K562 (cell line): ENCODE data around the gene THAP11. TPM values are rescaled to one million over a fixed set of nuclear protein-coding genes. Genes with fewer than 3 reads are reported as not detected.
A peak's percentile ranks its signal among the peaks of the same experiment; 100 is the strongest.

ENCODE experiments used
- BMI1 ChIP-seq: fragments of 150-350 bp; IDR thresholded peaks from 2 replicates; pipeline ENCODE4 v1.6.1; 2014; ENCODE audit warnings: low read length
- CEBPZ ChIP-seq: fragments of 150-350 bp; IDR thresholded peaks from 2 replicates; pipeline ENCODE4 v1.6.1; 2014; ENCODE audit warnings: low read depth, mild to moderate bottlenecking, low read length, borderline replicate concordance
- E2F1 ChIP-seq: sonication (generic); formaldehyde crosslinking; IDR thresholded peaks from 2 replicates; pipeline ENCODE4 v1.8.1; 2023; ENCODE audit warnings: mild to moderate bottlenecking, missing genetic modification reagents, moderate library complexity
- EZH2 ChIP-seq: IDR thresholded peaks from 2 replicates; pipeline ENCODE4 v1.6.1; 2012; ENCODE audit warnings: low read depth, mild to moderate bottlenecking, inconsistent platforms, low read length, borderline replicate concordance
- FOXJ3 ChIP-seq: sonication (generic); formaldehyde crosslinking; IDR thresholded peaks from 2 replicates; pipeline ENCODE4 v1.4.0; 2020; ENCODE audit warnings: mild to moderate bottlenecking, missing genetic modification reagents
- FOXP1 ChIP-seq: sonication (generic); formaldehyde crosslinking; IDR thresholded peaks from 2 replicates; pipeline ENCODE4 v1.8.0; 2022; ENCODE audit warnings: mild to moderate bottlenecking, missing genetic modification reagents
- IRF2 ChIP-seq: sonication (generic); formaldehyde crosslinking; IDR thresholded peaks from 2 replicates; pipeline ENCODE4 v1.8.1; 2022; ENCODE audit warnings: mild to moderate bottlenecking, missing genetic modification reagents
- KAT7 ChIP-seq: sonication (generic); formaldehyde crosslinking; IDR thresholded peaks from 2 replicates; pipeline ENCODE4 v1.8.0; 2022; ENCODE audit warnings: missing genetic modification reagents, mild to moderate bottlenecking, borderline replicate concordance
- KDM5B ChIP-seq: fragments of 200-600 bp; sonication (generic); IDR thresholded peaks from 2 replicates; pipeline ENCODE4 v1.6.1; 2012; ENCODE audit warnings: low read depth, mild to moderate bottlenecking, moderate library complexity, low read length, control low read depth, inconsistent platforms; ENCODE audit not compliant: insufficient replicate concordance
- MEIS2 ChIP-seq: fragments of 450-650 bp; IDR thresholded peaks from 2 replicates; pipeline ENCODE4 v1.6.1; 2014; ENCODE audit warnings: mild to moderate bottlenecking; ENCODE audit not compliant: partially characterized antibody
- NFIC ChIP-seq: fragments of 450-650 bp; IDR thresholded peaks from 2 replicates; pipeline ENCODE4 v1.6.1; 2017; ENCODE audit warnings: mild to moderate bottlenecking, inconsistent platforms
- RBM34 ChIP-seq: fragments of 200-400 bp; formaldehyde crosslinking; IDR thresholded peaks from 2 replicates; pipeline ENCODE4 v1.6.1; 2018; ENCODE audit warnings: low read length, borderline replicate concordance; ENCODE audit not compliant: insufficient read depth
- SOX6 ChIP-seq: fragments of 450-650 bp; IDR thresholded peaks from 2 replicates; pipeline ENCODE4 v1.6.1; 2014; ENCODE audit warnings: mild to moderate bottlenecking
- TCF3 ChIP-seq: sonication (generic); formaldehyde crosslinking; IDR thresholded peaks from 2 replicates; pipeline ENCODE4 v1.4.0; 2020; ENCODE audit warnings: mild to moderate bottlenecking, missing genetic modification reagents
- TEAD4 ChIP-seq, 2 experiments: sonication (generic) in 1 of 2; formaldehyde crosslinking in 1 of 2; IDR thresholded peaks; 2 replicates each; pipeline versions ENCODE4 v1.6.1 to v1.8.0; 2012 to 2022; ENCODE audit warnings: borderline replicate concordance in 1 of 2, inconsistent platforms in 1 of 2, low read length in 1 of 2, mild to moderate bottlenecking in 1 of 2, missing genetic modification reagents in 1 of 2
- U2AF1 ChIP-seq: fragments of 200-400 bp; formaldehyde crosslinking; optimal IDR thresholded peaks from 2 replicates; pipeline ENCODE3; 2017; ENCODE audit warnings: mild to moderate bottlenecking, low read depth, low read length, moderate library complexity
- VEZF1 ChIP-seq: fragments of 200-800 bp; sonication (Bioruptor generic); IDR thresholded peaks from 2 replicates; pipeline ENCODE4 v1.6.1; 2017; ENCODE audit warnings: missing genetic modification characterization, missing compliant biosample characterization
- YY1 ChIP-seq, 3 experiments: IDR thresholded peaks; 2 replicates each; pipeline ENCODE4 v1.6.1; 2011; ENCODE audit warnings: low read length in 2 of 3, mild to moderate bottlenecking in 2 of 3, moderate library complexity in 2 of 3, borderline replicate concordance in 1 of 3, control low read depth in 1 of 3, low read depth in 1 of 3; ENCODE audit not compliant: insufficient read depth in 3 of 3, insufficient replicate concordance in 2 of 3, control insufficient read depth in 1 of 3, insufficient read length in 1 of 3; ENCODE audit errors: extremely low read depth in 1 of 3
- ZNF512 ChIP-seq: IDR thresholded peaks from 2 replicates; pipeline ENCODE4 v1.6.1; 2016; ENCODE audit warnings: missing genetic modification characterization, missing compliant biosample characterization
- polyA plus RNA-seq, 8 experiments: library from polyadenylated mRNA; depleted of rRNA in 4 of 8; stranded (reverse) in 5 of 8; unstranded in 3 of 8; fragments of >200 nt; fragmentation: Nextera tagmentation in 2 of 8; fragmentation: Illumina TruSeq in 1 of 8; extraction: Ambion mirVana in 2 of 8; extraction: Trizol in 1 of 8; gene quantifications; 2 replicates each; pipeline versions ENCODE4 v1.2.1 to v1.2.3, GENCODE V29; 2011 to 2014; ENCODE audit warnings: inconsistent platforms in 1 of 8, missing spikeins in 1 of 8
- total RNA-seq, 7 experiments: library from RNA; depleted of rRNA in 6 of 7; stranded (reverse); fragments of >200 nt in 6 of 7; fragmentation: Illumina TruSeq in 2 of 7; extraction: Trizol in 2 of 7; gene quantifications; 2 replicates each; pipeline versions ENCODE4 v1.2.1 to v1.2.3, GENCODE V29; 2011 to 2021; ENCODE audit warnings: low replicate concordance in 1 of 7

THAP11 gene
- total and polyA plus RNA-seq, 9 of the 15 experiments (the other 6 are each of a cell fraction or from before 2014, with no cell fraction given), result 2.4 to 31.6 (median 21.4) TPM

GRCh38 chr16:67857547-67858233, 15.6 kb downstream of the THAP11 start (continued):
- TF ChIP-seq FOXJ3 (CRISPR knock-in tag) (peak; percentile 91), SOX6 (peak; percentile 84), EZH2 (no peak), CEBPZ (no peak), KDM5B (no peak), VEZF1 (CRISPR knock-in tag) (peak; percentile 47; the same call in 1 of the 2 replicates), ZNF512 (tag) (no peak), TEAD4 (IDR thresholded peaks at IDR 0.05; ENCODE audit: low read length) (peak; percentile 42), TEAD4 (CRISPR knock-in tag; IDR thresholded peaks at IDR 0.05; ENCODE audit: borderline replicate concordance) (no peak), NFIC (no peak), FOXP1 (CRISPR knock-in tag) (peak; percentile 65), TCF3 (CRISPR knock-in tag) (peak; percentile 59; the same call in 1 of the 2 replicates), KAT7 (CRISPR knock-in tag) (no peak), YY1 (IDR thresholded peaks at IDR 0.05; ENCODE audit: borderline replicate concordance in 1 of 3, control insufficient read depth in 1 of 3, extremely low read depth in 1 of 3, insufficient read depth in 3 of 3, insufficient read length in 1 of 3, insufficient replicate concordance in 2 of 3, low read depth in 1 of 3, low read length in 2 of 3) (no peak), RBM34 (no peak), E2F1 (no peak), IRF2 (CRISPR knock-in tag) (no peak), MEIS2 (peak; percentile 16), U2AF1 (no peak), BMI1 (peak; percentile 50; the same call in 1 of the 2 replicates)
